Measurements from ENCODE around the gene CCDC78.

GRCh38 chr16:725041-725376, 1.2 kb downstream of the CCDC78 start:
- TF ChIP-seq FIP1L1 (IDR thresholded peaks at IDR 0.05; ENCODE audit: borderline replicate concordance, insufficient read depth, low read depth, low read length) (no peak), ZNF260 (CRISPR knock-in tag; IDR thresholded peaks at IDR 0.05; ENCODE audit: borderline replicate concordance, low read depth) (no peak), ELF1 (CRISPR knock-in tag; IDR thresholded peaks at IDR 0.05) (no peak), FOXK1 (CRISPR knock-in tag; IDR thresholded peaks at IDR 0.05; ENCODE audit: borderline replicate concordance, low read depth) (no peak), CTCF (CRISPR knock-in tag; IDR thresholded peaks at IDR 0.05) (no peak), ATF7-NPFF (CRISPR knock-in tag; IDR thresholded peaks at IDR 0.05; ENCODE audit: low read depth) (no peak), SIX1 (CRISPR knock-in tag; IDR thresholded peaks at IDR 0.05; ENCODE audit: borderline replicate concordance) (no peak), RNF219 (CRISPR knock-in tag; IDR thresholded peaks at IDR 0.05) (no peak), ZNF629 (CRISPR knock-in tag; conservative IDR thresholded peaks at IDR 0.05) (no peak), U2AF1 (optimal IDR thresholded peaks at IDR 0.05; ENCODE audit: low read depth, low read length) (no peak), SP4 (CRISPR knock-in tag; IDR thresholded peaks at IDR 0.05) (no peak), JUNB (CRISPR knock-in tag; IDR thresholded peaks at IDR 0.05; ENCODE audit: borderline replicate concordance) (no peak), POLR2A (IDR thresholded peaks at IDR 0.05; ENCODE audit: insufficient read depth in 1 of 2, low read depth in 2 of 2, low read length in 2 of 2) (0 out of 4 replicates have a peak, but pooled peaks of 1 of the 2 experiments have one; percentile 17)
